Measurements from ENCODE around the gene SMAD2.
A peak's percentile ranks its signal among the peaks of the same experiment; 100 is the strongest.

Gene SMAD2

GRCh38 chr18:47931718-47932103 is 1.3 kb upstream of the SMAD2 start:
- no peak for DNase-seq

GRCh38 chr18:47930931-47931717 is 665 bp upstream of the SMAD2 start:
- peak; percentile 91 for DNase-seq

GRCh38 chr18:47929681-47930198 is 719 bp downstream of the SMAD2 start:
- no peak for DNase-seq

- no peak for DNase-seq
Observed at GRCh38 chr18:47928466-47928865, 2.0 kb downstream of the SMAD2 start.

GRCh38 chr18:47926101-47926850 is 4.2 kb downstream of the SMAD2 start:
- DNase-seq = no peak

GRCh38 chr18:47919916-47920315 is 10.5 kb downstream of the SMAD2 start:
- no peak for DNase-seq

GRCh38 chr18:47917923-47918610 is 12.4 kb downstream of the SMAD2 start:
- DNase-seq = no peak

- DNase-seq = no peak
Observed at GRCh38 chr18:47915930-47916329, 14.5 kb downstream of the SMAD2 start.

GRCh38 chr18:47915229-47915628 is 15.2 kb downstream of the SMAD2 start:
- DNase-seq = no peak

- DNase-seq = no peak
Observed at GRCh38 chr18:47912794-47913585, 17.5 kb downstream of the SMAD2 start.

- DNase-seq = no peak
Observed at GRCh38 chr18:47912343-47912742, 18.1 kb downstream of the SMAD2 start.

- no peak for DNase-seq
Observed at GRCh38 chr18:47911877-47912276, 18.6 kb downstream of the SMAD2 start.

- DNase-seq = no peak
Observed at GRCh38 chr18:47909484-47909883, 21.0 kb downstream of the SMAD2 start.

GRCh38 chr18:47908592-47908991 is 21.9 kb downstream of the SMAD2 start:
- DNase-seq = no peak

GRCh38 chr18:47906408-47906807 is 24.1 kb downstream of the SMAD2 start:
- DNase-seq = no peak

- no peak for DNase-seq
Observed at GRCh38 chr18:47903809-47904208, 26.6 kb downstream of the SMAD2 start.

GRCh38 chr18:47901624-47902362 is 28.7 kb downstream of the SMAD2 start:
- DNase-seq = no peak

- no peak for DNase-seq
Observed at GRCh38 chr18:47899107-47899840, 31.2 kb downstream of the SMAD2 start.

- DNase-seq = no peak
Observed at GRCh38 chr18:47898696-47899095, 31.8 kb downstream of the SMAD2 start.

GRCh38 chr18:47898055-47898454 is 32.4 kb downstream of the SMAD2 start:
- no peak for DNase-seq

GRCh38 chr18:47895565-47896250 is 34.8 kb downstream of the SMAD2 start:
- no peak for DNase-seq
